ENCODE measurements around the gene SYNDIG1.

- no peak for TF ChIP-seq POLR2A (IDR thresholded peaks at IDR 0.05)
- no peak for TF ChIP-seq CTCF (IDR thresholded peaks at IDR 0.05)
Observed at GRCh38 chr20:24610341-24611115, 141.1 kb downstream of the SYNDIG1 start.
